ENCODE data around the gene PRKCE. TPM values are rescaled to one million over a fixed set of nuclear protein-coding genes. Genes with fewer than 3 reads are reported as not detected.

Gene PRKCE
- total RNA-seq, 1 experiment from 2014 or later, result 1.3 TPM

DNA sequence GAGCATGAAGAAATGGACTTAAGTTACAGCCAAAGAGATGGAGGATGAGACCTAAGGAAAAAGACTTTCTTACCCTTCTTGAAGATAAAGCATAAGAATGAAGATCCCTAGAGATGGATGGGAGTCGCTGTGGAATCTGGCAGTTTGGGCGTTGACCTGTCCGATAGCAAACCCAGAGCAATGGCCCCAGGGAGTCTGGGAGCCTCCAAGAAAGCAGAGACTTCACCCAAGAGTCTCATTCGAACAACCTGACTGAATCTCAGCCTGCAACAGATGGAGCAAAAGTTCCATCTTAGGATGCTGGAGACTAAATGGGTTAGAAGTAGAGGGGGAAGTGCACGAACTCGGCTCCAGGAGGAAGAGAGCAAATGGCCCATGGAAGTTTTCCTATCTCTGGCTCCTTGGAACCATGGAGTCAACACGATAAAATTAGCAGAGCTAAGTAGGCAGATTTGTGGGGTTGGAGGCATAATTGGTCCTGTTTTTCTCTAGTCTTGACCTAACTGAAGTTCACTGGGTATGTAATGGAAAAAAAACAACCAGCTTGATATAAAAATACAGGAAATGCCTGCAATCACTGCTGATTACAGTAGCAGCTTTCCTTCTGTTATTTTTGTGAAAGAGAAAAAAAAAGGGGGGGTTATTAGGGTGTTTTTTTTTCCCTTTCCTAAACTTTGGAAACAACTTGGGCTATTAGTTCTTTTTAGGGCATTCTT, 467.3 kb downstream of the PRKCE start:
- Histone ChIP-seq H3K4me2 (ENCODE audit: insufficient read depth, insufficient read length, low read length) (no peak overlapping the region), H3K27ac (ENCODE audit: insufficient read length, low read depth, low read length) (no peak overlapping the region), H3K79me2 (ENCODE audit: insufficient read depth, low read length) (no peaks in the 10 kb centered on the region), H3K9ac (ENCODE audit: extremely low read depth, insufficient read length, low read length) (no peak overlapping the region), H2BK12ac (ENCODE audit: insufficient read length, low read depth, low read length) (no peak overlapping the region), H3K23ac (ENCODE audit: insufficient read length, low read depth, low read length) (no peak overlapping the region), H3T11ph (ENCODE audit: low read length) (no peak overlapping the region), H2BK5ac (ENCODE audit: insufficient read length, low read length) (no peak overlapping the region), H3K18ac (ENCODE audit: insufficient read length, low read depth, low read length) (no peak overlapping the region), H3K56ac (ENCODE audit: insufficient read length, low read depth, low read length) (no peak overlapping the region), H4K91ac (ENCODE audit: insufficient read length, low read depth, low read length) (no peak overlapping the region), H3K27me3 (ENCODE audit: insufficient read depth, low read length) (0 out of 2 replicates have a peak, but pooled peaks cover 1% of the 10 kb centered on the region), H4K5ac (ENCODE audit: insufficient read length, low read depth, low read length) (no peak overlapping the region), H2AK5ac (ENCODE audit: insufficient read length, low read length) (no peak overlapping the region), H3K14ac (ENCODE audit: insufficient read depth, low read length) (no peak overlapping the region), H3K79me1 (ENCODE audit: insufficient read depth, low read depth, low read length, poor library complexity, severe bottlenecking) (no peaks in the 10 kb centered on the region), H3K9me3 (ENCODE audit: control insufficient read depth, low read depth, low read length) (no peaks in the 10 kb centered on the region), H2BK120ac (ENCODE audit: low read depth, low read length, poor library complexity, severe bottlenecking) (no peak overlapping the region), H2BK15ac (ENCODE audit: low read depth, low read length) (no peak overlapping the region), H2AFZ (ENCODE audit: low read length) (no peak overlapping the region), H4K8ac (replicated peaks; ENCODE audit: insufficient read length, low read depth, low read length) (no peak overlapping the region), H3K23me2 (ENCODE audit: insufficient read length, low read depth, low read length, poor library complexity, severe bottlenecking) (no peaks in the 10 kb centered on the region), H2BK20ac (ENCODE audit: low read depth, low read length, poor library complexity, severe bottlenecking) (no peak overlapping the region), H4K20me1 (ENCODE audit: control insufficient read depth, insufficient read depth, insufficient read length) (no peaks in the 10 kb centered on the region), H3K4me1 (ENCODE audit: insufficient read depth, low read length) (no peaks in the 10 kb centered on the region), H3K4ac (ENCODE audit: low read depth, low read length) (no peak overlapping the region)
- WGBS (ENCODE audit: extremely low coverage, insufficient read length, low lambda C conversion rate), result no CpG with 5 or more reads among the region's 7 CpGs
- DNase-seq, result no peak
- TF ChIP-seq, protein P1, sequence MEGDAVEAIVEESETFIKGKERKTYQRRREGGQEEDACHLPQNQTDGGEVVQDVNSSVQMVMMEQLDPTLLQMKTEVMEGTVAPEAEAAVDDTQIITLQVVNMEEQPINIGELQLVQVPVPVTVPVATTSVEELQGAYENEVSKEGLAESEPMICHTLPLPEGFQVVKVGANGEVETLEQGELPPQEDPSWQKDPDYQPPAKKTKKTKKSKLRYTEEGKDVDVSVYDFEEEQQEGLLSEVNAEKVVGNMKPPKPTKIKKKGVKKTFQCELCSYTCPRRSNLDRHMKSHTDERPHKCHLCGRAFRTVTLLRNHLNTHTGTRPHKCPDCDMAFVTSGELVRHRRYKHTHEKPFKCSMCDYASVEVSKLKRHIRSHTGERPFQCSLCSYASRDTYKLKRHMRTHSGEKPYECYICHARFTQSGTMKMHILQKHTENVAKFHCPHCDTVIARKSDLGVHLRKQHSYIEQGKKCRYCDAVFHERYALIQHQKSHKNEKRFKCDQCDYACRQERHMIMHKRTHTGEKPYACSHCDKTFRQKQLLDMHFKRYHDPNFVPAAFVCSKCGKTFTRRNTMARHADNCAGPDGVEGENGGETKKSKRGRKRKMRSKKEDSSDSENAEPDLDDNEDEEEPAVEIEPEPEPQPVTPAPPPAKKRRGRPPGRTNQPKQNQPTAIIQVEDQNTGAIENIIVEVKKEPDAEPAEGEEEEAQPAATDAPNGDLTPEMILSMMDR (conservative IDR thresholded peaks at IDR 0.05), result no peak
- no peaks in the 10 kb centered on the region for H3K9me3 Mint-ChIP-seq
- no peak overlapping the region for H3K27ac Mint-ChIP-seq
- no peaks in the 10 kb centered on the region for H3K36me3 Mint-ChIP-seq (ENCODE audit: insufficient read depth in 1 of 3, low read depth in 3 of 3)
- H3K27me3 Mint-ChIP-seq (ENCODE audit: low read depth), result peaks cover 1% of the 10 kb centered on the region
- H3K4me3 Mint-ChIP-seq, result no peak overlapping the region
- H3K4me1 Mint-ChIP-seq, result peaks cover 2 to 8% of the 10 kb centered on the region in 2 experiments; a peak in 2 of 4 replicates
